GM23338 (cell line): ENCODE data around the gene SUGP1. TPM values are rescaled to one million over a fixed set of nuclear protein-coding genes. Genes with fewer than 3 reads are reported as not detected.
A peak's percentile ranks its signal among the peaks of the same experiment; 100 is the strongest.

Source experiments
- ATAC-seq: fragments of 200-7000 bp; cut with Tn5 transposase; 3 replicates; pipeline ENCODE4 v1.9.1; 2020
- DNase-seq: peaks from one replicate; pipeline ENCODE4 v3.0.0-alpha.2; 2015; ENCODE audit warnings: low spot score
- H2AFZ ChIP-seq: fragments of 200-600 bp; sonication (generic); 2 replicates; pipeline ENCODE4 v1.8.0; 2016; ENCODE audit warnings: antibody characterized with exemption, mild to moderate bottlenecking, moderate library complexity
- H3F3A ChIP-seq: fragments of 200-600 bp; sonication (generic); replicated peaks from 2 replicates; pipeline ENCODE4 v1.8.0; 2017; ENCODE audit warnings: antibody characterized with exemption, mixed run types, low read depth
- H3K27ac ChIP-seq: fragments of 200-600 bp; sonication (generic); 2 replicates; pipeline ENCODE4 v1.6.1; 2016; ENCODE audit warnings: low read depth
- H3K27me3 ChIP-seq: fragments of 200-600 bp; sonication (generic); 2 replicates; pipeline ENCODE4 v1.8.0; 2016; ENCODE audit warnings: mild to moderate bottlenecking, mixed run types, moderate library complexity; ENCODE audit not compliant: insufficient read depth
- H3K36me3 ChIP-seq: fragments of 200-600 bp; sonication (generic); 2 replicates; pipeline ENCODE4 v1.8.0; 2016; ENCODE audit warnings: mild to moderate bottlenecking; ENCODE audit not compliant: insufficient read depth
- H3K4me1 ChIP-seq: fragments of 200-600 bp; sonication (generic); 2 replicates; pipeline ENCODE4 v1.8.0; 2016; ENCODE audit warnings: mild to moderate bottlenecking, moderate library complexity; ENCODE audit not compliant: insufficient read depth
- H3K4me2 ChIP-seq: fragments of 200-600 bp; sonication (generic); 2 replicates; pipeline ENCODE4 v1.7.1; 2017; ENCODE audit warnings: mixed run types
- H3K4me3 ChIP-seq: fragments of 200-600 bp; sonication (generic); 2 replicates; pipeline ENCODE4 v1.6.1; 2016; ENCODE audit warnings: mixed run types
- H3K79me2 ChIP-seq: fragments of 200-600 bp; sonication (generic); replicated peaks from 2 replicates; pipeline ENCODE4 v1.8.0; 2017; ENCODE audit warnings: mild to moderate bottlenecking; ENCODE audit not compliant: insufficient read depth
- H3K9me2 ChIP-seq: fragments of 200-600 bp; sonication (generic); 2 replicates; pipeline ENCODE4 v1.8.0; 2017; ENCODE audit not compliant: insufficient read depth
- H4K20me1 ChIP-seq: fragments of 200-600 bp; sonication (generic); replicated peaks from 2 replicates; pipeline ENCODE4 v1.8.0; 2017; ENCODE audit warnings: mild to moderate bottlenecking; ENCODE audit not compliant: insufficient read depth
- H3K27ac Mint-ChIP-seq: 2 replicates; pipeline ENCODE4 v1.8.0; 2020; ENCODE audit warnings: inconsistent platforms, mild to moderate bottlenecking, moderate library complexity, mixed read lengths
- H3K27me3 Mint-ChIP-seq: 3 replicates; pipeline ENCODE4 v1.8.0; 2022; ENCODE audit warnings: low read depth, mild to moderate bottlenecking, moderate library complexity, mixed read lengths, inconsistent platforms; ENCODE audit not compliant: insufficient read depth, poor library complexity
- H3K36me3 Mint-ChIP-seq: 3 replicates; pipeline ENCODE4 v1.8.0; 2021; ENCODE audit warnings: low read depth, mild to moderate bottlenecking, inconsistent platforms, moderate library complexity, mixed read lengths
- H3K4me1 Mint-ChIP-seq: 3 replicates; pipeline ENCODE4 v1.8.0; 2020; ENCODE audit warnings: mild to moderate bottlenecking, inconsistent platforms, mixed read lengths
- H3K4me3 Mint-ChIP-seq: 3 replicates; pipeline ENCODE4 v1.8.0; 2021; ENCODE audit warnings: moderate library complexity, mild to moderate bottlenecking, inconsistent platforms, mixed read lengths
- H3K9me3 Mint-ChIP-seq: 3 replicates; pipeline ENCODE4 v1.8.0; 2020; ENCODE audit warnings: moderate library complexity, mild to moderate bottlenecking, inconsistent platforms, mixed read lengths
- CREB1 ChIP-seq: fragments of 250-450 bp; sonication (Bioruptor Pico); IDR thresholded peaks from 2 replicates; pipeline ENCODE4 v1.5.0; 2020; ENCODE audit warnings: low read depth, mild to moderate bottlenecking, moderate library complexity
- POLR2AphosphoS5 ChIP-seq: IDR thresholded peaks from 2 replicates; pipeline ENCODE4 v1.6.1; 2016; ENCODE audit warnings: antibody characterized with exemption, low read depth
- ZNF114 ChIP-seq: fragments of 250-450 bp; sonication (Bioruptor Pico); IDR thresholded peaks from 2 replicates; pipeline ENCODE4 v1.5.0; 2020; ENCODE audit warnings: mild to moderate bottlenecking, moderate library complexity
- ZNF331 ChIP-seq: fragments of 250-450 bp; sonication (Bioruptor Pico); IDR thresholded peaks from 2 replicates; pipeline ENCODE4 v1.5.0; 2020; ENCODE audit warnings: low read depth, mild to moderate bottlenecking, moderate library complexity
- polyA plus RNA-seq: library from polyadenylated mRNA; unstranded; fragments of >200 nt; fragmentation: Nextera tagmentation; extraction: Ambion mirVana; gene quantifications from 2 replicates; pipeline ENCODE4 v1.2.1, GENCODE V29; 2016
- total RNA-seq: library from RNA; depleted of rRNA; stranded (reverse); fragments of >200 nt; shearing (Covaris generic); gene quantifications from 2 replicates; pipeline ENCODE4 v1.2.3, GENCODE V29; 2014
- TF ChIP-seq, protein P1 (sequence below): IDR thresholded peaks from one replicate; pipeline ENCODE4 v1.6.1; 2018; ENCODE audit warnings: antibody characterized with exemption; ENCODE audit not compliant: unreplicated experiment
- TF ChIP-seq, protein P2 (sequence below): IDR thresholded peaks from 2 replicates; pipeline ENCODE4 v1.6.1; 2016; ENCODE audit warnings: antibody characterized with exemption
- TF ChIP-seq, protein P3 (sequence below), 2 experiments: fragments of 200-600 bp in 1 of 2; sonication (generic) in 1 of 2; conservative IDR thresholded peaks; 2 replicates each; pipeline versions ENCODE4 v1.5.1 to v1.6.1; 2016 to 2017; ENCODE audit warnings: antibody characterized with exemption in 2 of 2, low read depth in 2 of 2, mild to moderate bottlenecking in 2 of 2, moderate library complexity in 1 of 2

Gene SUGP1
- total and polyA plus RNA-seq, 2 experiments from 2014 or later, result 38.6 to 61.6 TPM

DNA sequence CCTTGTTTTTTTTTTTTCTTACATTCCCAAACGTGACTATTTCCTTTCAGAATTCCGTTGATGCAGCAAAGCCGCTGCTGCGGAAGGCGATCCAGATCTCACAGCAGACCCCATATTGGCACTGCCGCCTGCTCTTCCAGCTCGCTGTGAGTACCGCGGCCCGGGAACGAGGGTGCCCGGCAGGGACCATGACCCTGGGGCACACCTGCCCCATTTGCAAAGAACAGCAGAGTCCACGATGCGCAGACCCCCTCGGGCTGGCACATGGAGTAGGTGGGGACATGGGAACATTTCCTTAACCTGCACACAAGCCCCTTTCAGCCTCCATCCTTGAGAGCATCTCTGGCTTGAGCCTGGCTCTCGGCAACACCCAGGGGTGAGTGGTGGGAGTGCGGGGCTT lies 16.8 kb upstream of the SUGP1 start:
- Mint-ChIP-seq H3K4me3 (no peak overlapping the region), H3K27me3 (peaks cover 8% of the 10 kb centered on the region), H3K36me3 (peaks cover 39% of the 10 kb centered on the region), H3K4me1 (no peaks in the 10 kb centered on the region), H3K9me3 (no peaks in the 10 kb centered on the region), H3K27ac (no peak overlapping the region)
- Histone ChIP-seq H3F3A (no peaks in the 10 kb centered on the region), H3K4me1 (no peaks in the 10 kb centered on the region), H3K79me2 (no peaks in the 10 kb centered on the region), H3K4me3 (no peak overlapping the region), H3K9me2 (no peaks in the 10 kb centered on the region), H4K20me1 (no peaks in the 10 kb centered on the region; the same call in 1 of the 2 replicates), H3K36me3 (peaks cover 7% of the 10 kb centered on the region; the same call in 1 of the 2 replicates), H3K4me2 (no peak overlapping the region), H2AFZ (no peak overlapping the region), H3K27ac (0 out of 2 replicates have a peak overlapping the region, but pooled peaks have one; percentile 14), H3K27me3 (no peaks in the 10 kb centered on the region)
- ATAC-seq (no peak), DNase-seq (peak; percentile 18)
- TF ChIP-seq ZNF331 (CRISPR knock-in tag), result no peak
- no peak for TF ChIP-seq POLR2AphosphoS5

DNA sequence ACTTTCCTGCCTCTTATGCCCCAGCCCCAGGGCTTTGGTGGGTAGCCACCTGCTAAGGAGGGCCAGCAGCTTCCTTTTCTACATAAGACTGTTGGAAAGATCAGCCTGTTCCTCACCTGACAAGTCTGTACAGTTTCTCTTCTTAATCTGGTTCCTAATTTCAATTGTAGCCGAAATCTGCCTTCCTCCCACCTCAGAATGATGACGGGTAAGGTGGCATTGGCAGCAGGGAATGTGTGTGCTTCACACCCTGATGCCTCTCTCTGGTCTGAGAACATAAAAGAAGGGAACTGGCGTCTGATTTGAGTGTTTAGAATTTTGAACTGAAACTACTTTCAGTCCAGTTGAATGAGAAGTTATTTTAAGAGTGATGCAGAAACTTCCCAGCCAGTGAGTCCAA lies 16.3 kb upstream of the SUGP1 start:
- Mint-ChIP-seq H3K27ac (no peak overlapping the region), H3K4me3 (no peak overlapping the region), H3K4me1 (no peaks in the 10 kb centered on the region), H3K27me3 (peaks cover 8% of the 10 kb centered on the region), H3K36me3 (peaks cover 44% of the 10 kb centered on the region), H3K9me3 (no peaks in the 10 kb centered on the region)
- no peak for TF ChIP-seq POLR2AphosphoS5
- Histone ChIP-seq H3K4me2 (no peak overlapping the region), H3K27ac (0 out of 2 replicates have a peak overlapping the region, but pooled peaks have one; percentile 14), H2AFZ (no peak overlapping the region), H3K27me3 (no peaks in the 10 kb centered on the region), H3K4me3 (no peak overlapping the region), H3K9me2 (no peaks in the 10 kb centered on the region), H3K79me2 (no peaks in the 10 kb centered on the region), H3F3A (no peaks in the 10 kb centered on the region), H4K20me1 (no peaks in the 10 kb centered on the region; the same call in 1 of the 2 replicates), H3K4me1 (no peaks in the 10 kb centered on the region), H3K36me3 (peaks cover 7% of the 10 kb centered on the region; the same call in 1 of the 2 replicates)
- DNase-seq, result no peak
- no peak for ATAC-seq

DNA sequence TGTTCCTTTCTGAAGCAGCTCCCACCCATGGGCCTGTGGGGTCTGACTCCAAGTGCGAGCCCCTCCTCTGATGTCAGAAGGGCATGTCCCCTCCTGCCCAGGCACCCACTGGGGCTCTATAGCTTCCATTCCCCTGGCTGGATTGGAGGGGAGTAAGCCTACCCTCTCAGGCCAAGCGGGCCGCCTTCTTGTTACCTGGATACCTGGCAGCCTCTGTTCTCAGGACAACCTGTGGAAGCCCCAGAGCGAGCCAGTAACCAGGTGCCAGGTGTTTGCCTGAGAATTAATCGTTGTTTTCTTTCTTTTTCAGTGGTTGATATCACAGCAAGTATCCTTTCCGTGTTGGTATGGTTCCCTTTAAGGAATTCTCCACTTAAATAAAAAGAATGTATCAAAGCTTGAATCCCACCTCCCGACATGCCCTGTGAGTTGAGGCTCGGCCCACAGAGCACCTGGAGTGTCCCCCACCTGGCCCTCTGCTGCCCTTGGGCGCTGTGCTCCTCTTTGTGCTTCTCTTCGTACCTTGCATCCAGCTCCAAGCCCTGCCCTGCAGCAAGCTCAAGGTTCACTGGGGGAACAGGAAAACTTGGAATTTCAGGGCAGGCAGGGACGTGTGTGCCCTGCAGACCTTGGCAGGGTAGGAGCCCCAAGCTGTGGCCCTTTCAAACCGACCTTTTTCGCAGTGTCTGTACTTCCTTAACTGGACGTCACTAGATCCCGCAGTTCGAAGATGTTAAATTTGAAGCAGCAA lies 15.3 kb upstream of the SUGP1 start:
- no peak for DNase-seq
- Mint-ChIP-seq H3K4me3 (no peak overlapping the region), H3K9me3 (no peaks in the 10 kb centered on the region), H3K4me1 (no peaks in the 10 kb centered on the region), H3K36me3 (peaks cover 43% of the 10 kb centered on the region), H3K27me3 (peaks cover 8% of the 10 kb centered on the region), H3K27ac (peak overlapping the region; percentile 79; the same call in 1 of the 2 replicates)
- peak overlapping the region; percentile 36; the same call in 1 of the 2 replicates for H3K27ac ChIP-seq
- H3K36me3 ChIP-seq, result peaks cover 7% of the 10 kb centered on the region; the same call in 1 of the 2 replicates
- H3K9me2 ChIP-seq, result no peaks in the 10 kb centered on the region
- no peak for ATAC-seq
- no peak overlapping the region for H3K4me3 ChIP-seq
- H3K4me1 ChIP-seq, result no peaks in the 10 kb centered on the region
- H4K20me1 ChIP-seq, result no peaks in the 10 kb centered on the region; the same call in 1 of the 2 replicates
- no peaks in the 10 kb centered on the region for H3F3A ChIP-seq
- no peaks in the 10 kb centered on the region for H3K27me3 ChIP-seq
- 0 out of 2 replicates have a peak, but pooled peaks cover 5% of the 10 kb centered on the region for H3K79me2 ChIP-seq
- H2AFZ ChIP-seq, result no peak overlapping the region
- TF ChIP-seq ZNF331 (CRISPR knock-in tag) (no peak), ZNF114 (CRISPR knock-in tag) (no peak), CREB1 (CRISPR knock-in tag) (no peak), POLR2AphosphoS5 (no peak)
- TF ChIP-seq, protein P1, sequence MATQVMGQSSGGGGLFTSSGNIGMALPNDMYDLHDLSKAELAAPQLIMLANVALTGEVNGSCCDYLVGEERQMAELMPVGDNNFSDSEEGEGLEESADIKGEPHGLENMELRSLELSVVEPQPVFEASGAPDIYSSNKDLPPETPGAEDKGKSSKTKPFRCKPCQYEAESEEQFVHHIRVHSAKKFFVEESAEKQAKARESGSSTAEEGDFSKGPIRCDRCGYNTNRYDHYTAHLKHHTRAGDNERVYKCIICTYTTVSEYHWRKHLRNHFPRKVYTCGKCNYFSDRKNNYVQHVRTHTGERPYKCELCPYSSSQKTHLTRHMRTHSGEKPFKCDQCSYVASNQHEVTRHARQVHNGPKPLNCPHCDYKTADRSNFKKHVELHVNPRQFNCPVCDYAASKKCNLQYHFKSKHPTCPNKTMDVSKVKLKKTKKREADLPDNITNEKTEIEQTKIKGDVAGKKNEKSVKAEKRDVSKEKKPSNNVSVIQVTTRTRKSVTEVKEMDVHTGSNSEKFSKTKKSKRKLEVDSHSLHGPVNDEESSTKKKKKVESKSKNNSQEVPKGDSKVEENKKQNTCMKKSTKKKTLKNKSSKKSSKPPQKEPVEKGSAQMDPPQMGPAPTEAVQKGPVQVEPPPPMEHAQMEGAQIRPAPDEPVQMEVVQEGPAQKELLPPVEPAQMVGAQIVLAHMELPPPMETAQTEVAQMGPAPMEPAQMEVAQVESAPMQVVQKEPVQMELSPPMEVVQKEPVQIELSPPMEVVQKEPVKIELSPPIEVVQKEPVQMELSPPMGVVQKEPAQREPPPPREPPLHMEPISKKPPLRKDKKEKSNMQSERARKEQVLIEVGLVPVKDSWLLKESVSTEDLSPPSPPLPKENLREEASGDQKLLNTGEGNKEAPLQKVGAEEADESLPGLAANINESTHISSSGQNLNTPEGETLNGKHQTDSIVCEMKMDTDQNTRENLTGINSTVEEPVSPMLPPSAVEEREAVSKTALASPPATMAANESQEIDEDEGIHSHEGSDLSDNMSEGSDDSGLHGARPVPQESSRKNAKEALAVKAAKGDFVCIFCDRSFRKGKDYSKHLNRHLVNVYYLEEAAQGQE, result no peak
- TF ChIP-seq, protein P2, sequence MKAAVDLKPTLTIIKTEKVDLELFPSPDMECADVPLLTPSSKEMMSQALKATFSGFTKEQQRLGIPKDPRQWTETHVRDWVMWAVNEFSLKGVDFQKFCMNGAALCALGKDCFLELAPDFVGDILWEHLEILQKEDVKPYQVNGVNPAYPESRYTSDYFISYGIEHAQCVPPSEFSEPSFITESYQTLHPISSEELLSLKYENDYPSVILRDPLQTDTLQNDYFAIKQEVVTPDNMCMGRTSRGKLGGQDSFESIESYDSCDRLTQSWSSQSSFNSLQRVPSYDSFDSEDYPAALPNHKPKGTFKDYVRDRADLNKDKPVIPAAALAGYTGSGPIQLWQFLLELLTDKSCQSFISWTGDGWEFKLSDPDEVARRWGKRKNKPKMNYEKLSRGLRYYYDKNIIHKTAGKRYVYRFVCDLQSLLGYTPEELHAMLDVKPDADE, result no peak
- TF ChIP-seq, protein P3, sequence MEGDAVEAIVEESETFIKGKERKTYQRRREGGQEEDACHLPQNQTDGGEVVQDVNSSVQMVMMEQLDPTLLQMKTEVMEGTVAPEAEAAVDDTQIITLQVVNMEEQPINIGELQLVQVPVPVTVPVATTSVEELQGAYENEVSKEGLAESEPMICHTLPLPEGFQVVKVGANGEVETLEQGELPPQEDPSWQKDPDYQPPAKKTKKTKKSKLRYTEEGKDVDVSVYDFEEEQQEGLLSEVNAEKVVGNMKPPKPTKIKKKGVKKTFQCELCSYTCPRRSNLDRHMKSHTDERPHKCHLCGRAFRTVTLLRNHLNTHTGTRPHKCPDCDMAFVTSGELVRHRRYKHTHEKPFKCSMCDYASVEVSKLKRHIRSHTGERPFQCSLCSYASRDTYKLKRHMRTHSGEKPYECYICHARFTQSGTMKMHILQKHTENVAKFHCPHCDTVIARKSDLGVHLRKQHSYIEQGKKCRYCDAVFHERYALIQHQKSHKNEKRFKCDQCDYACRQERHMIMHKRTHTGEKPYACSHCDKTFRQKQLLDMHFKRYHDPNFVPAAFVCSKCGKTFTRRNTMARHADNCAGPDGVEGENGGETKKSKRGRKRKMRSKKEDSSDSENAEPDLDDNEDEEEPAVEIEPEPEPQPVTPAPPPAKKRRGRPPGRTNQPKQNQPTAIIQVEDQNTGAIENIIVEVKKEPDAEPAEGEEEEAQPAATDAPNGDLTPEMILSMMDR (conservative IDR thresholded peaks at IDR 0.05; ENCODE audit: low read depth in 2 of 2), result no peak
- H3K4me2 ChIP-seq, result no peak overlapping the region
